SU-DHL-6 (cell line): Measurements from ENCODE around the gene TNN.

Experiments
- H2AFZ ChIP-seq: fragments of 200-600 bp; sonication (generic); 2 replicates; pipeline ENCODE4 v1.6.1; 2014; ENCODE audit warnings: low read depth, mild to moderate bottlenecking, moderate library complexity, mixed read lengths, antibody characterized with exemption, low read length; ENCODE audit not compliant: severe bottlenecking
- H3F3A ChIP-seq: fragments of 200-600 bp; shearing (Covaris generic); 2 replicates; pipeline ENCODE4 v1.6.0; 2016; ENCODE audit warnings: antibody characterized with exemption, mild to moderate bottlenecking; ENCODE audit not compliant: insufficient read depth
- H3K27ac ChIP-seq: fragments of 200-600 bp; sonication (generic); 2 replicates; pipeline ENCODE4 v1.5.1; 2016; ENCODE audit warnings: low read depth, mild to moderate bottlenecking, low read length, moderate library complexity, mixed read lengths
- H3K27me3 ChIP-seq: fragments of 200-600 bp; sonication (generic), shearing (Covaris generic); 2 replicates; pipeline ENCODE4 v1.6.0; 2014; ENCODE audit warnings: mild to moderate bottlenecking, low read length
- H3K36me3 ChIP-seq: fragments of 200-600 bp; sonication (generic); 2 replicates; pipeline ENCODE4 v1.6.1; 2014; ENCODE audit warnings: mild to moderate bottlenecking, low read length, mixed read lengths
- H3K4me2 ChIP-seq: fragments of 300-600, 200-600 bp; shearing (Covaris generic), sonication (generic); 2 replicates; pipeline ENCODE4 v1.6.0; 2014; ENCODE audit warnings: low read length, low read depth, mild to moderate bottlenecking; ENCODE audit not compliant: poor library complexity, severe bottlenecking
- H3K4me3 ChIP-seq: fragments of 200-600 bp; sonication (generic); 2 replicates; pipeline ENCODE4 v1.5.1; 2014; ENCODE audit warnings: antibody characterized with exemption, low read length, mild to moderate bottlenecking, mixed read lengths; ENCODE audit not compliant: insufficient read depth, poor library complexity, severe bottlenecking
- H3K79me2 ChIP-seq: fragments of 200-600 bp; sonication (generic); 2 replicates; pipeline ENCODE4 v1.6.1; 2014; ENCODE audit warnings: mild to moderate bottlenecking, low read length, moderate library complexity; ENCODE audit not compliant: insufficient read depth
- H3K9ac ChIP-seq: fragments of 200-600 bp; sonication (generic); 2 replicates; pipeline ENCODE4 v1.7.0; 2014; ENCODE audit warnings: mild to moderate bottlenecking, low read length
- H3K9me2 ChIP-seq: fragments of 200-600 bp; sonication (generic); replicated peaks from 2 replicates; pipeline ENCODE4 v1.6.1; 2014; ENCODE audit warnings: low read length; ENCODE audit not compliant: insufficient read depth
- H3K9me3 ChIP-seq: fragments of 200-600 bp; sonication (generic); 2 replicates; pipeline ENCODE4 v1.6.1; 2014; ENCODE audit warnings: low read length, mixed read lengths; ENCODE audit not compliant: insufficient read depth
- H4K20me1 ChIP-seq: fragments of 200-600 bp; sonication (generic); 2 replicates; pipeline ENCODE4 v1.6.1; 2014; ENCODE audit warnings: low read depth, mild to moderate bottlenecking, antibody characterized with exemption, low read length, moderate library complexity, mixed read lengths
- CTCF ChIP-seq: fragments of 200-600 bp; sonication (generic); IDR thresholded peaks from one replicate; pipeline ENCODE4 v1.5.1; 2017; ENCODE audit warnings: antibody characterized with exemption, mild to moderate bottlenecking, low read length, moderate library complexity; ENCODE audit not compliant: insufficient read depth, poor library complexity, severe bottlenecking
- EZH2phosphoT487 ChIP-seq: fragments of 200-600 bp; sonication (generic), shearing (Covaris generic); conservative IDR thresholded peaks from 2 replicates; pipeline ENCODE4 v1.6.1; 2018; ENCODE audit warnings: mild to moderate bottlenecking, antibody characterized with exemption, low read length, moderate library complexity, mixed read lengths

Gene TNN

GRCh38 chr1:175167861-175168260, 100.2 kb downstream of the TNN start:
- Histone ChIP-seq H3K4me2 (no peak overlapping the region), H3F3A (no peaks in the 10 kb centered on the region), H3K9ac (no peak overlapping the region), H4K20me1 (no peaks in the 10 kb centered on the region), H3K27me3 (no peaks in the 10 kb centered on the region), H3K9me2 (no peaks in the 10 kb centered on the region), H3K36me3 (0 out of 2 replicates have a peak, but pooled peaks cover 6% of the 10 kb centered on the region), H3K79me2 (no peaks in the 10 kb centered on the region), H3K9me3 (no peaks in the 10 kb centered on the region), H3K4me3 (no peak overlapping the region), H2AFZ (no peak overlapping the region), H3K27ac (no peak overlapping the region)
- TF ChIP-seq EZH2phosphoT487: no peak
- TF ChIP-seq CTCF: no peak

- Histone ChIP-seq H3K36me3 (0 out of 2 replicates have a peak, but pooled peaks cover 6% of the 10 kb centered on the region), H3K27ac (no peak overlapping the region), H3F3A (no peaks in the 10 kb centered on the region), H3K9ac (no peak overlapping the region), H3K27me3 (no peaks in the 10 kb centered on the region), H3K4me2 (no peak overlapping the region), H3K9me3 (no peaks in the 10 kb centered on the region), H3K4me3 (no peak overlapping the region), H2AFZ (no peak overlapping the region), H4K20me1 (no peaks in the 10 kb centered on the region), H3K79me2 (no peaks in the 10 kb centered on the region), H3K9me2 (no peaks in the 10 kb centered on the region)
- TF ChIP-seq CTCF (no peak), EZH2phosphoT487 (no peak)
These were observed 101.1 kb downstream of the TNN start for GRCh38 chr1:175168782-175169181.

GRCh38 chr1:175169286-175170018, 101.8 kb downstream of the TNN start:
- H3K9me3 ChIP-seq: no peaks in the 10 kb centered on the region
- no peaks in the 10 kb centered on the region for H3K9me2 ChIP-seq
- H3K4me3 ChIP-seq: no peak overlapping the region
- TF ChIP-seq CTCF (no peak), EZH2phosphoT487 (no peak)
- no peak overlapping the region for H2AFZ ChIP-seq
- H3K36me3 ChIP-seq: 0 out of 2 replicates have a peak, but pooled peaks cover 6% of the 10 kb centered on the region
- no peaks in the 10 kb centered on the region for H4K20me1 ChIP-seq
- no peaks in the 10 kb centered on the region for H3K27me3 ChIP-seq
- no peaks in the 10 kb centered on the region for H3F3A ChIP-seq
- H3K4me2 ChIP-seq: no peak overlapping the region
- H3K79me2 ChIP-seq: no peaks in the 10 kb centered on the region
- no peak overlapping the region for H3K9ac ChIP-seq
- no peak overlapping the region for H3K27ac ChIP-seq
